ENCODE results near the gene NXPH1. TPM values are rescaled to one million over a fixed set of nuclear protein-coding genes. Genes with fewer than 3 reads are reported as not detected.

NXPH1 gene
- total RNA-seq, 4 donors from 2014 or later, result not detected

GRCh38 chr7:8389593-8390261 lies 43.7 kb upstream of the NXPH1 start:
- H3K27me3 ChIP-seq, result peaks cover 3% of the 10 kb centered on the region
- no peak overlapping the region for H3K4me3 ChIP-seq
- 17% methylated on average over 10 of the region's 10 CpGs for WGBS
- no peak overlapping the region for H3K27ac ChIP-seq
- no peaks in the 10 kb centered on the region for H3K9me3 ChIP-seq
- TF ChIP-seq POLR2AphosphoS5 (IDR thresholded peaks at IDR 0.05) (no peak), EP300 (IDR thresholded peaks at IDR 0.05) (no peak), POLR2A (IDR thresholded peaks at IDR 0.05) (no peak), CTCF (IDR thresholded peaks at IDR 0.05) (no peak)
- H3K36me3 ChIP-seq, result no peaks in the 10 kb centered on the region
- peaks cover 5% of the 10 kb centered on the region for H3K4me1 ChIP-seq
- DNase-seq (ENCODE audit: low spot score in 2 of 2), result no peak

GRCh38 chr7:8390262-8390626 lies 43.2 kb upstream of the NXPH1 start:
- no peak for TF ChIP-seq EP300 (IDR thresholded peaks at IDR 0.05)
- TF ChIP-seq POLR2A (IDR thresholded peaks at IDR 0.05), result no peak
- no peak for TF ChIP-seq CTCF (IDR thresholded peaks at IDR 0.05)
- no peak for TF ChIP-seq POLR2AphosphoS5 (IDR thresholded peaks at IDR 0.05)
- 9% methylated on average over 3 of the region's 3 CpGs for WGBS
- DNase-seq (ENCODE audit: low spot score in 2 of 2), result no peak
- peaks cover 5% of the 10 kb centered on the region for H3K4me1 ChIP-seq
- no peaks in the 10 kb centered on the region for H3K36me3 ChIP-seq
- H3K27me3 ChIP-seq, result peaks cover 3% of the 10 kb centered on the region
- no peak overlapping the region for H3K4me3 ChIP-seq
- H3K9me3 ChIP-seq, result no peaks in the 10 kb centered on the region
- no peak overlapping the region for H3K27ac ChIP-seq

GRCh38 chr7:8391353-8392062 lies 41.9 kb upstream of the NXPH1 start:
- no peak for TF ChIP-seq EP300 (IDR thresholded peaks at IDR 0.05)
- no peak for TF ChIP-seq POLR2AphosphoS5 (IDR thresholded peaks at IDR 0.05)
- no peak for TF ChIP-seq POLR2A (IDR thresholded peaks at IDR 0.05)
- no peak for TF ChIP-seq CTCF (IDR thresholded peaks at IDR 0.05)
- peaks cover 5% of the 10 kb centered on the region for H3K4me1 ChIP-seq
- no peak overlapping the region for H3K4me3 ChIP-seq
- WGBS, result 51% methylated on average over 6 of the region's 6 CpGs
- H3K36me3 ChIP-seq, result no peaks in the 10 kb centered on the region
- no peak for DNase-seq (ENCODE audit: low spot score in 2 of 2)
- H3K9me3 ChIP-seq, result no peaks in the 10 kb centered on the region
- H3K27ac ChIP-seq, result no peak overlapping the region
- peaks cover 3% of the 10 kb centered on the region for H3K27me3 ChIP-seq

GRCh38 chr7:8396294-8396693 lies 37.1 kb upstream of the NXPH1 start:
- H3K27ac ChIP-seq, result no peak overlapping the region
- no peaks in the 10 kb centered on the region for H3K9me3 ChIP-seq
- H3K27me3 ChIP-seq, result no peaks in the 10 kb centered on the region
- DNase-seq (ENCODE audit: low spot score in 2 of 2), result no peak
- TF ChIP-seq EP300 (IDR thresholded peaks at IDR 0.05), result no peak
- no peak for TF ChIP-seq POLR2A (IDR thresholded peaks at IDR 0.05)
- no peak for TF ChIP-seq POLR2AphosphoS5 (IDR thresholded peaks at IDR 0.05)
- no peak for TF ChIP-seq CTCF (IDR thresholded peaks at IDR 0.05)
- no peaks in the 10 kb centered on the region for H3K36me3 ChIP-seq
- 63% methylated on average over 5 of the region's 5 CpGs for WGBS
- H3K4me1 ChIP-seq, result no peaks in the 10 kb centered on the region
- no peak overlapping the region for H3K4me3 ChIP-seq

- no peaks in the 10 kb centered on the region for H3K27me3 ChIP-seq
- H3K27ac ChIP-seq, result no peak overlapping the region
- no peak for DNase-seq (ENCODE audit: low spot score in 2 of 2)
- H3K4me1 ChIP-seq, result no peaks in the 10 kb centered on the region
- no peaks in the 10 kb centered on the region for H3K9me3 ChIP-seq
- H3K36me3 ChIP-seq, result no peaks in the 10 kb centered on the region
- TF ChIP-seq POLR2AphosphoS5 (IDR thresholded peaks at IDR 0.05) (no peak), CTCF (IDR thresholded peaks at IDR 0.05) (no peak), EP300 (IDR thresholded peaks at IDR 0.05) (no peak), POLR2A (IDR thresholded peaks at IDR 0.05) (no peak)
- 44% methylated on average over 1 of the region's 1 CpG for WGBS
- no peak overlapping the region for H3K4me3 ChIP-seq
Measured at GRCh38 chr7:8408871-8409270, 24.5 kb upstream of the NXPH1 start.
